Measurements from ENCODE around the gene CHCHD6. TPM values are rescaled to one million over a fixed set of nuclear protein-coding genes. Genes with fewer than 3 reads are reported as not detected.

The CHCHD6 gene
- total and polyA plus RNA-seq, 4 donors: 2.0 to 5.1 (median 3.9) TPM

DNA sequence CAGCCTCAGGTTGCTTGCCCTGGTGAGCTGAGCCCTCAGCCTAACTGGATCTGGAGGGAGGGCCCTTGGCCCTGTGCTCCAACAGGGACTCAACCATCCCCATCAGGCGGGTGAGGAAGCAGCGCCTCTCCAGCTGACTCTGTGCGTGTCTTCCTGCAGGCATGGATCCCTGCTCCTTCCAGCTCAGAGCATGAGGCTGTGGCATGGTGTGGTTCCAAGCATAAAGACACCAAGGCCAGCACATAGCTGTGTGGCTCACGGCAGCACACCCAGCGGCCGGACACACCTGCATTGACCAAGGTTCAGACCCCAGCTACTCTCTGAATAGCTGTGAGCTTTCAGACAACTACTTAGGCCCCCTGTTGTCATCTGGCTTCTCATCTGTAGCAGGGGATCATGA lies 147.9 kb downstream of the CHCHD6 start:
- no peaks in the 10 kb centered on the region for H3K9me3 ChIP-seq (ENCODE audit: control insufficient read depth in 4 of 4, low read length in 3 of 4)
- no peak overlapping the region for H3K4me3 ChIP-seq (ENCODE audit: low read depth in 1 of 3, low read length in 3 of 3)
- H3K4me1 ChIP-seq (ENCODE audit: control insufficient read depth in 4 of 4, insufficient read depth in 4 of 4, low read length in 3 of 4): no peaks in the 10 kb centered on the region
- no peaks in the 10 kb centered on the region for H3K36me3 ChIP-seq (ENCODE audit: control insufficient read depth in 4 of 4, insufficient read depth in 3 of 4, low read depth in 1 of 4, low read length in 3 of 4)
- H3K27me3 ChIP-seq (ENCODE audit: control insufficient read depth in 4 of 4, insufficient read depth in 4 of 4, low read length in 3 of 4): no peaks in the 10 kb centered on the region
- no peak for DNase-seq (ENCODE audit: low spot score)
- TF ChIP-seq GABPA (IDR thresholded peaks at IDR 0.05 in 1 of 2, conservative IDR thresholded peaks at IDR 0.05 in 1 of 2) (no peak), RXRA (IDR thresholded peaks at IDR 0.05) (no peak), RAD21 (IDR thresholded peaks at IDR 0.05) (no peak), TAF1 (conservative IDR thresholded peaks at IDR 0.05) (no peak), SP1 (IDR thresholded peaks at IDR 0.05) (no peak), EGR1 (IDR thresholded peaks at IDR 0.05; ENCODE audit: low read depth in 2 of 2) (no peak), JUND (IDR thresholded peaks at IDR 0.05) (no peak), YY1 (IDR thresholded peaks at IDR 0.05) (no peak), HNF4G (IDR thresholded peaks at IDR 0.05) (no peak), HNF4A (conservative IDR thresholded peaks at IDR 0.05) (no peak), FOXA2 (IDR thresholded peaks at IDR 0.05) (no peak), FOXA1 (IDR thresholded peaks at IDR 0.05) (no peak), NR2F2 (IDR thresholded peaks at IDR 0.05) (no peak)
- TF ChIP-seq, protein P1, sequence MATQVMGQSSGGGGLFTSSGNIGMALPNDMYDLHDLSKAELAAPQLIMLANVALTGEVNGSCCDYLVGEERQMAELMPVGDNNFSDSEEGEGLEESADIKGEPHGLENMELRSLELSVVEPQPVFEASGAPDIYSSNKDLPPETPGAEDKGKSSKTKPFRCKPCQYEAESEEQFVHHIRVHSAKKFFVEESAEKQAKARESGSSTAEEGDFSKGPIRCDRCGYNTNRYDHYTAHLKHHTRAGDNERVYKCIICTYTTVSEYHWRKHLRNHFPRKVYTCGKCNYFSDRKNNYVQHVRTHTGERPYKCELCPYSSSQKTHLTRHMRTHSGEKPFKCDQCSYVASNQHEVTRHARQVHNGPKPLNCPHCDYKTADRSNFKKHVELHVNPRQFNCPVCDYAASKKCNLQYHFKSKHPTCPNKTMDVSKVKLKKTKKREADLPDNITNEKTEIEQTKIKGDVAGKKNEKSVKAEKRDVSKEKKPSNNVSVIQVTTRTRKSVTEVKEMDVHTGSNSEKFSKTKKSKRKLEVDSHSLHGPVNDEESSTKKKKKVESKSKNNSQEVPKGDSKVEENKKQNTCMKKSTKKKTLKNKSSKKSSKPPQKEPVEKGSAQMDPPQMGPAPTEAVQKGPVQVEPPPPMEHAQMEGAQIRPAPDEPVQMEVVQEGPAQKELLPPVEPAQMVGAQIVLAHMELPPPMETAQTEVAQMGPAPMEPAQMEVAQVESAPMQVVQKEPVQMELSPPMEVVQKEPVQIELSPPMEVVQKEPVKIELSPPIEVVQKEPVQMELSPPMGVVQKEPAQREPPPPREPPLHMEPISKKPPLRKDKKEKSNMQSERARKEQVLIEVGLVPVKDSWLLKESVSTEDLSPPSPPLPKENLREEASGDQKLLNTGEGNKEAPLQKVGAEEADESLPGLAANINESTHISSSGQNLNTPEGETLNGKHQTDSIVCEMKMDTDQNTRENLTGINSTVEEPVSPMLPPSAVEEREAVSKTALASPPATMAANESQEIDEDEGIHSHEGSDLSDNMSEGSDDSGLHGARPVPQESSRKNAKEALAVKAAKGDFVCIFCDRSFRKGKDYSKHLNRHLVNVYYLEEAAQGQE (IDR thresholded peaks at IDR 0.05): no peak
- TF ChIP-seq, protein P2, sequence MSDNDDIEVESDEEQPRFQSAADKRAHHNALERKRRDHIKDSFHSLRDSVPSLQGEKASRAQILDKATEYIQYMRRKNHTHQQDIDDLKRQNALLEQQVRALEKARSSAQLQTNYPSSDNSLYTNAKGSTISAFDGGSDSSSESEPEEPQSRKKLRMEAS (IDR thresholded peaks at IDR 0.05): no peak
- TF ChIP-seq, protein P3, sequence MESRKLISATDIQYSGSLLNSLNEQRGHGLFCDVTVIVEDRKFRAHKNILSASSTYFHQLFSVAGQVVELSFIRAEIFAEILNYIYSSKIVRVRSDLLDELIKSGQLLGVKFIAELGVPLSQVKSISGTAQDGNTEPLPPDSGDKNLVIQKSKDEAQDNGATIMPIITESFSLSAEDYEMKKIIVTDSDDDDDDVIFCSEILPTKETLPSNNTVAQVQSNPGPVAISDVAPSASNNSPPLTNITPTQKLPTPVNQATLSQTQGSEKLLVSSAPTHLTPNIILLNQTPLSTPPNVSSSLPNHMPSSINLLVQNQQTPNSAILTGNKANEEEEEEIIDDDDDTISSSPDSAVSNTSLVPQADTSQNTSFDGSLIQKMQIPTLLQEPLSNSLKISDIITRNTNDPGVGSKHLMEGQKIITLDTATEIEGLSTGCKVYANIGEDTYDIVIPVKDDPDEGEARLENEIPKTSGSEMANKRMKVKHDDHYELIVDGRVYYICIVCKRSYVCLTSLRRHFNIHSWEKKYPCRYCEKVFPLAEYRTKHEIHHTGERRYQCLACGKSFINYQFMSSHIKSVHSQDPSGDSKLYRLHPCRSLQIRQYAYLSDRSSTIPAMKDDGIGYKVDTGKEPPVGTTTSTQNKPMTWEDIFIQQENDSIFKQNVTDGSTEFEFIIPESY (IDR thresholded peaks at IDR 0.05): no peak
- TF ChIP-seq, protein P4, sequence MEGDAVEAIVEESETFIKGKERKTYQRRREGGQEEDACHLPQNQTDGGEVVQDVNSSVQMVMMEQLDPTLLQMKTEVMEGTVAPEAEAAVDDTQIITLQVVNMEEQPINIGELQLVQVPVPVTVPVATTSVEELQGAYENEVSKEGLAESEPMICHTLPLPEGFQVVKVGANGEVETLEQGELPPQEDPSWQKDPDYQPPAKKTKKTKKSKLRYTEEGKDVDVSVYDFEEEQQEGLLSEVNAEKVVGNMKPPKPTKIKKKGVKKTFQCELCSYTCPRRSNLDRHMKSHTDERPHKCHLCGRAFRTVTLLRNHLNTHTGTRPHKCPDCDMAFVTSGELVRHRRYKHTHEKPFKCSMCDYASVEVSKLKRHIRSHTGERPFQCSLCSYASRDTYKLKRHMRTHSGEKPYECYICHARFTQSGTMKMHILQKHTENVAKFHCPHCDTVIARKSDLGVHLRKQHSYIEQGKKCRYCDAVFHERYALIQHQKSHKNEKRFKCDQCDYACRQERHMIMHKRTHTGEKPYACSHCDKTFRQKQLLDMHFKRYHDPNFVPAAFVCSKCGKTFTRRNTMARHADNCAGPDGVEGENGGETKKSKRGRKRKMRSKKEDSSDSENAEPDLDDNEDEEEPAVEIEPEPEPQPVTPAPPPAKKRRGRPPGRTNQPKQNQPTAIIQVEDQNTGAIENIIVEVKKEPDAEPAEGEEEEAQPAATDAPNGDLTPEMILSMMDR (IDR thresholded peaks at IDR 0.05; ENCODE audit: low read depth, low read length, missing input control): no peak
- TF ChIP-seq, protein P5, sequence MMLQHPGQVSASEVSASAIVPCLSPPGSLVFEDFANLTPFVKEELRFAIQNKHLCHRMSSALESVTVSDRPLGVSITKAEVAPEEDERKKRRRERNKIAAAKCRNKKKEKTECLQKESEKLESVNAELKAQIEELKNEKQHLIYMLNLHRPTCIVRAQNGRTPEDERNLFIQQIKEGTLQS (IDR thresholded peaks at IDR 0.05): no peak
- 98% methylated on average over 6 of the region's 6 CpGs for WGBS
- no peak overlapping the region for H3K27ac ChIP-seq (ENCODE audit: low read depth in 1 of 2, low read length in 2 of 2)
- H3K9ac ChIP-seq (ENCODE audit: low read depth in 1 of 2, low read length in 2 of 2): no peak overlapping the region

All from liver (tissue), 9 donors.